ENCODE results near the gene NMT1. TPM values are rescaled to one million over a fixed set of nuclear protein-coding genes. Genes with fewer than 3 reads are reported as not detected.
A peak's percentile ranks its signal among the peaks of the same experiment; 100 is the strongest.

NMT1 gene
- polyA plus RNA-seq, 1 of the 3 experiments (the other 2 are of a cell fraction): 30.1 TPM

GRCh38 chr17:45104907-45105624 is 43.9 kb downstream of the NMT1 start:
- no peak overlapping the region for H3K9ac ChIP-seq
- H3K4me1 ChIP-seq (ENCODE audit: control insufficient read depth in 1 of 2, insufficient read depth in 2 of 2, low read depth in 1 of 2, low read length in 1 of 2): no peaks in the 10 kb centered on the region; a peak in 1 of 4 replicates
- H2AFZ ChIP-seq (ENCODE audit: low read depth): no peak overlapping the region
- no peak overlapping the region; a peak in 1 of 4 replicates for H3K27ac ChIP-seq (ENCODE audit: low read depth in 2 of 2, low read length in 1 of 2)
- TF ChIP-seq MEF2A (IDR thresholded peaks at IDR 0.05; ENCODE audit: borderline replicate concordance, low read depth) (no peak), MAX (IDR thresholded peaks at IDR 0.05; ENCODE audit: low read depth) (no peak), TCF12 (IDR thresholded peaks at IDR 0.05) (no peak), GATA2 (CRISPR knock-in tag; IDR thresholded peaks at IDR 0.05) (no peak), CTCF (IDR thresholded peaks at IDR 0.05) (no peak; the same call in 1 of the 2 replicates), CHD2 (IDR thresholded peaks at IDR 0.05; ENCODE audit: low read length, partially characterized antibody) (no peak), YY1 (IDR thresholded peaks at IDR 0.05; ENCODE audit: low read depth) (no peak), FOSL2 (IDR thresholded peaks at IDR 0.05; ENCODE audit: borderline replicate concordance, low read depth) (no peak), RXRA (IDR thresholded peaks at IDR 0.05; ENCODE audit: borderline replicate concordance, low read depth) (no peak), IRF3 (IDR thresholded peaks at IDR 0.05; ENCODE audit: low read depth, low read length) (no peak), NFIC (IDR thresholded peaks at IDR 0.05; ENCODE audit: borderline replicate concordance) (no peak), POLR2AphosphoS5 (IDR thresholded peaks at IDR 0.05; ENCODE audit: low read depth, low read length) (no peak; the same call in 1 of the 2 replicates), ELF1 (IDR thresholded peaks at IDR 0.05) (no peak), GABPA (IDR thresholded peaks at IDR 0.05; ENCODE audit: low read depth) (no peak), TAF1 (IDR thresholded peaks at IDR 0.05; ENCODE audit: borderline replicate concordance, low read depth, low read length) (no peak)
- H3K36me3 ChIP-seq (replicated peaks in 1 of 2; ENCODE audit: control insufficient read depth in 1 of 2, insufficient read depth in 2 of 2, low read length in 1 of 2): peaks cover 19 to 70% of the 10 kb centered on the region in 2 experiments
- ChIA-PET POLR2A (no interaction called here), CTCF (interaction anchor here (0.7 to 5.5 kb wide), 6 partner anchors 9 to 85 kb away, joined by 3 to 33 read pairs (median 4); partner anchors contain the start of genes ACBD4 and PLCD3)
- no peaks in the 10 kb centered on the region for H3K9me3 ChIP-seq
- no peak overlapping the region for H3K4me2 ChIP-seq
- H3K27me3 ChIP-seq (ENCODE audit: insufficient read depth): no peaks in the 10 kb centered on the region
- no peaks in the 10 kb centered on the region for H3K9me2 ChIP-seq
- no peaks in the 10 kb centered on the region for H3F3A ChIP-seq (replicated peaks; ENCODE audit: insufficient read depth)
- no peak overlapping the region for H3K4me3 ChIP-seq (ENCODE audit: low read depth in 2 of 2, low read length in 1 of 2)
- 93% methylated on average over 17 of the region's 17 CpGs for WGBS (ENCODE audit: low lambda C conversion rate)
- no peaks in the 10 kb centered on the region for H3K79me2 ChIP-seq (ENCODE audit: insufficient read depth)
- peak; percentile 4 for DNase-seq
- no peaks in the 10 kb centered on the region for H4K20me1 ChIP-seq (ENCODE audit: insufficient read depth)

Data from SK-N-SH (cell line).